Activated T-cell treated with anti-CD3 and anti-CD28 coated beads for 24 hours (primary cell): Measurements from ENCODE around the gene PPP1R15A.
"Not testable (repeated sequence)": the region's sequence is repeated elsewhere in the genome, so short reads cannot be mapped to it uniquely, and the experiment has no call there.

Experiments
- DNase-seq: peaks from one replicate; pipeline ENCODE4 v3.0.0-alpha.2; 2020; ENCODE audit warnings: low read depth

PPP1R15A gene

DNA sequence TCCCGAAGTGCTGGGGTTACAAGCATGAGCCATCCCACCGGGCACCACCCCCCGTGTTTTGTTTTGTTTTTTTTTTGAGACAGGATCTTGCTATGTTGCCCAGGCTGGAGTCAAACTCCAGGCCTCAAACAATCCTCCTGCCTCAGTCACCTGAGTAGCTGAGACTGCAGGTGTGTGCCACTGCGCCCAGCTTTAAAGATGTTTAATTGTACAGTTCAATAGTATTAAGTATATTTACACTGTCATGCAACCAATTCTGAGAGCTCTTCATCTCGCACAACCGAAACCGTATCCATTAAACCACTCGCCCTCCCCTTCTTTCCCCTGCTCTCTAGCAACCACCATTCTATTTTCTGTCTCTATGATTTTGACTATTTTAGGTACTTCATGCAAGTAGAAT lies 43.5 kb downstream of the PPP1R15A start:
- no peak for DNase-seq

DNA sequence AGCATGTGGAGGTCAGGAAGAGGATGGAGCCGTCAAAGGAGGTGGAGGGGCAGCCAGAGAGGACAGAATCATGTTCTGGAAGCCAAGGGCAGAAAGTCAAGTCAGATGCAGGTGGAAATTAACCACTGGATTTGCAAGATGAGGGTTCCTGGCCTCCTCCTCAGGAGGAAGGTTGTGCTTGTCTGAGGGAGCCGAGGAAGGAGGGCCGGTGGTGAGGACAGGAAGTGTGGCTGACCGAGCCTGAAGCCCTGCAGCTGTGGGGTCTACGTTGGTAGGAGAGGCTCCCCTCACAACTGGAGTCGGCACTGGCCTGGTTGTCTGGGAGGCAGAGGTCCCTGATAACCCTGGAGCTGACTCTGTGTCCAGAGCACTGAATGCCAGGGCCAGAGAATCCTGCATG lies 45.9 kb downstream of the PPP1R15A start:
- DNase-seq, result no peak

GRCh38 chr19:48918801-48919247 lies 46.6 kb downstream of the PPP1R15A start:
- no peak for DNase-seq

- not testable (repeated sequence) for DNase-seq
Measured at GRCh38 chr19:48919271-48919670, 47.0 kb downstream of the PPP1R15A start.

- DNase-seq, result no peak
Measured at GRCh38 chr19:48920949-48921348, 48.7 kb downstream of the PPP1R15A start.

GRCh38 chr19:48921721-48922500 lies 49.7 kb downstream of the PPP1R15A start:
- no peak for DNase-seq

DNA sequence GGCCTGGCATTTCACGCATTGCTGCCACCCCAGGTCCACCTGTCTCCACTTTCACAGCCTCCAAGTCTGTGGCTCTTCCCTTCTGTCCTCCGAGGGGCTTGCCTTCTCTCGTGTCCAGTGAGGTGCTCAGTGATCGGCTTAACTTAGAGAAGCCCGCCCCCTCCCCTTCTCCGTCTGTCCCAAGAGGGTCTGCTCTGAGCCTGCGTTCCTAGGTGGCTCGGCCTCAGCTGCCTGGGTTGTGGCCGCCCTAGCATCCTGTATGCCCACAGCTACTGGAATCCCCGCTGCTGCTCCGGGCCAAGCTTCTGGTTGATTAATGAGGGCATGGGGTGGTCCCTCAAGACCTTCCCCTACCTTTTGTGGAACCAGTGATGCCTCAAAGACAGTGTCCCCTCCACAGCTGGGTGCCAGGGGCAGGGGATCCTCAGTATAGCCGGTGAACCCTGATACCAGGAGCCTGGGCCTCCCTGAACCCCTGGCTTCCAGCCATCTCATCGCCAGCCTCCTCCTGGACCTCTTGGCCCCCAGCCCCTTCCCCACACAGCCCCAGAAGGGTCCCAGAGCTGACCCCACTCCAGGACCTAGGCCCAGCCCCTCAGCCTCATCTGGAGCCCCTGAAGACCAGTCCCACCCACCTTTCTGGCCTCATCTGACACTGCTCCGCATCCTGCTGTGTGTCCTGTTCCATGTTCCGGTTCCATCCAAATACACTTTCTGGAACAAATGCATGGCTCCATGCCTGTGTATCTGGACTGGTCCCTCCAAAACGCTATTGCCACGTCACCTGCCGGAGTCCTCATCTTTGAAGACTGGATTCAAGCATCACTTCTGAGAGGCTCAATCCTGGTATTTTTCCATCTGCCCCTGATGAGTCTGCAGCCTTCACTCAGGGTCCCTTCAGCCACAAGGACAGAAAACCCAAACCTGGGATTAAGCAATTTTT lies 50.6 kb downstream of the PPP1R15A start:
- DNase-seq, result no peak

- no peak for DNase-seq
Measured at GRCh38 chr19:48925240-48925843, 53.1 kb downstream of the PPP1R15A start.
